GM19239 (cell line): ENCODE data around the gene CLSTN2.

Experiments used
- DNase-seq: peaks from one replicate; pipeline ENCODE4 v3.0.0; 2011; ENCODE audit warnings: low spot score; ENCODE audit not compliant: insufficient read length
- FAIRE-seq: peaks from 2 replicates; lab custom pipeline; 2011; peaks lifted over from hg19 to GRCh38; lab: Jason Lieb, UNC

The CLSTN2 gene

GRCh38 chr3:140455521-140456214, 520.7 kb downstream of the CLSTN2 start:
- DNase-seq (no peak), FAIRE-seq (no peak)

GRCh38 chr3:140456974-140457373, 522.0 kb downstream of the CLSTN2 start:
- DNase-seq = no peak
- FAIRE-seq = no peak

- DNase-seq = no peak
- no peak for FAIRE-seq
Observed at GRCh38 chr3:140459462-140459861, 524.5 kb downstream of the CLSTN2 start.

- DNase-seq = no peak
Observed at GRCh38 chr3:140461250-140461649, 526.3 kb downstream of the CLSTN2 start.

GRCh38 chr3:140463355-140463754, 528.4 kb downstream of the CLSTN2 start:
- no peak for FAIRE-seq
- DNase-seq = no peak

More at GRCh38 chr3:140461250-140461649, 526.3 kb downstream of the CLSTN2 start:
- no peak for FAIRE-seq

- no peak for FAIRE-seq
Observed at GRCh38 chr3:140465988-140466387, 531.0 kb downstream of the CLSTN2 start.

GRCh38 chr3:140466535-140466934, 531.5 kb downstream of the CLSTN2 start:
- FAIRE-seq = no peak

More at GRCh38 chr3:140465988-140466387, 531.0 kb downstream of the CLSTN2 start:
- DNase-seq = no peak

GRCh38 chr3:140467104-140467577, 532.2 kb downstream of the CLSTN2 start:
- DNase-seq = no peak

More at GRCh38 chr3:140466535-140466934, 531.5 kb downstream of the CLSTN2 start:
- DNase-seq = no peak

GRCh38 chr3:140467796-140468315, 532.9 kb downstream of the CLSTN2 start:
- FAIRE-seq = no peak

More at GRCh38 chr3:140467104-140467577, 532.2 kb downstream of the CLSTN2 start:
- FAIRE-seq = no peak

GRCh38 chr3:140468407-140468806, 533.4 kb downstream of the CLSTN2 start:
- no peak for DNase-seq
- FAIRE-seq = no peak

More at GRCh38 chr3:140467796-140468315, 532.9 kb downstream of the CLSTN2 start:
- no peak for DNase-seq

- DNase-seq (no peak), FAIRE-seq (no peak)
Observed at GRCh38 chr3:140469491-140469890, 534.5 kb downstream of the CLSTN2 start.

GRCh38 chr3:140470211-140470610, 535.2 kb downstream of the CLSTN2 start:
- FAIRE-seq (no peak), DNase-seq (no peak)

- no peak for FAIRE-seq
Observed at GRCh38 chr3:140470962-140471361, 536.0 kb downstream of the CLSTN2 start.

GRCh38 chr3:140472306-140473020, 537.5 kb downstream of the CLSTN2 start:
- FAIRE-seq (no peak), DNase-seq (no peak)

More at GRCh38 chr3:140470962-140471361, 536.0 kb downstream of the CLSTN2 start:
- no peak for DNase-seq

GRCh38 chr3:140487566-140487965, 552.6 kb downstream of the CLSTN2 start:
- DNase-seq (no peak), FAIRE-seq (no peak)

GRCh38 chr3:140493271-140493670, 558.3 kb downstream of the CLSTN2 start:
- DNase-seq = no peak
- no peak for FAIRE-seq

GRCh38 chr3:140494970-140495369, 560.0 kb downstream of the CLSTN2 start:
- DNase-seq (no peak), FAIRE-seq (no peak)

- no peak for FAIRE-seq
Observed at GRCh38 chr3:140497331-140497730, 562.3 kb downstream of the CLSTN2 start.

GRCh38 chr3:140499114-140499757, 564.3 kb downstream of the CLSTN2 start:
- no peak for FAIRE-seq
- DNase-seq = no peak

More at GRCh38 chr3:140497331-140497730, 562.3 kb downstream of the CLSTN2 start:
- no peak for DNase-seq

GRCh38 chr3:140500473-140500872, 565.5 kb downstream of the CLSTN2 start:
- FAIRE-seq (no peak), DNase-seq (no peak)
